K562 (cell line): Measurements from ENCODE around the gene ZRANB1. TPM values are rescaled to one million over a fixed set of nuclear protein-coding genes. Genes with fewer than 3 reads are reported as not detected.
A peak's percentile ranks its signal among the peaks of the same experiment; 100 is the strongest.

Experiments used
- CBFA2T2 ChIP-seq: fragments of 450-650 bp; conservative IDR thresholded peaks from 2 replicates; pipeline ENCODE4 v1.6.1; 2017; ENCODE audit warnings: mild to moderate bottlenecking
- CBFA2T3 ChIP-seq: fragments of 450-650 bp; IDR thresholded peaks from 2 replicates; pipeline ENCODE4 v1.6.1; 2017
- CXXC5 ChIP-seq: fragments of 250-450 bp; sonication (Bioruptor Pico); IDR thresholded peaks from 2 replicates; pipeline ENCODE4 v1.8.0; 2022; ENCODE audit warnings: inconsistent platforms, mild to moderate bottlenecking, moderate library complexity
- DPF2 ChIP-seq: fragments of 450-650 bp; IDR thresholded peaks from 2 replicates; pipeline ENCODE4 v1.6.1; 2016
- ESRRA ChIP-seq: fragments of 450-650 bp; IDR thresholded peaks from 2 replicates; pipeline ENCODE4 v1.6.1; 2014; ENCODE audit warnings: low read depth, mild to moderate bottlenecking, moderate library complexity, borderline replicate concordance
- ETV1 ChIP-seq: fragments of 450-650 bp; conservative IDR thresholded peaks from 2 replicates; pipeline ENCODE4 v1.6.1; 2016; ENCODE audit warnings: missing genetic modification characterization, control low read depth, low read depth, missing compliant biosample characterization
- MYBL2 ChIP-seq, 2 experiments: fragments of 450-650 bp in 1 of 2; sonication (generic) in 1 of 2; formaldehyde crosslinking in 1 of 2; IDR thresholded peaks; 2 replicates each; pipeline versions ENCODE4 v1.6.1 to v1.8.1; 2017 to 2022; ENCODE audit warnings: borderline replicate concordance in 1 of 2, inconsistent platforms in 1 of 2, low read depth in 1 of 2, mild to moderate bottlenecking in 1 of 2, missing genetic modification reagents in 1 of 2, moderate library complexity in 1 of 2
- NCOA4 ChIP-seq: fragments of 450-650 bp; IDR thresholded peaks from 2 replicates; pipeline ENCODE4 v1.6.1; 2018; ENCODE audit warnings: mild to moderate bottlenecking; ENCODE audit not compliant: partially characterized antibody
- NCOA6 ChIP-seq: fragments of 450-650 bp; IDR thresholded peaks from 2 replicates; pipeline ENCODE4 v1.6.1; 2017; ENCODE audit warnings: mild to moderate bottlenecking
- NR4A1 ChIP-seq, 2 experiments: fragments of 250-450 bp in 1 of 2; fragments of 450-650 bp in 1 of 2; sonication (Bioruptor Pico) in 1 of 2; IDR thresholded peaks; 2 replicates each; pipeline versions ENCODE4 v1.4.0 to v1.6.1; 2016 to 2020; ENCODE audit warnings: mild to moderate bottlenecking in 2 of 2, missing compliant biosample characterization in 1 of 2, missing genetic modification characterization in 1 of 2, moderate library complexity in 1 of 2
- PCBP1 ChIP-seq: fragments of 200-400 bp; formaldehyde crosslinking; IDR thresholded peaks from 2 replicates; pipeline ENCODE4 v1.6.1; 2018; ENCODE audit warnings: mild to moderate bottlenecking, low read depth, low read length; ENCODE audit not compliant: poor library complexity, severe bottlenecking
- POLR2H ChIP-seq: IDR thresholded peaks from 2 replicates; pipeline ENCODE4 v1.6.1; 2016; ENCODE audit warnings: missing genetic modification characterization, low read depth, mild to moderate bottlenecking, control low read depth, missing compliant biosample characterization, moderate library complexity
- RAD21 ChIP-seq, 2 experiments: fragments of 250-450 bp in 1 of 2; fragments of 450-650 bp in 1 of 2; sonication (Bioruptor Pico) in 1 of 2; formaldehyde crosslinking in 1 of 2; IDR thresholded peaks in 1 of 2; conservative IDR thresholded peaks in 1 of 2; 2 replicates each; pipeline versions ENCODE4 v1.4.0 to v1.8.0; 2020 to 2022; ENCODE audit warnings: mild to moderate bottlenecking in 2 of 2, moderate library complexity in 1 of 2
- RFX1 ChIP-seq: fragments of 450-650 bp; IDR thresholded peaks from 2 replicates; pipeline ENCODE4 v1.6.1; 2016; ENCODE audit warnings: mild to moderate bottlenecking, moderate library complexity
- SMAD1 ChIP-seq: fragments of 150-350 bp; IDR thresholded peaks from 2 replicates; pipeline ENCODE4 v1.6.1; 2014; ENCODE audit warnings: low read length, low read depth; ENCODE audit not compliant: partially characterized antibody
- SMARCE1 ChIP-seq: fragments of 450-650 bp; IDR thresholded peaks from 2 replicates; pipeline ENCODE4 v1.7.1; 2016; ENCODE audit warnings: mild to moderate bottlenecking
- TAL1 ChIP-seq: fragments of 450-650 bp; IDR thresholded peaks from 2 replicates; pipeline ENCODE4 v1.6.1; 2016; ENCODE audit warnings: mild to moderate bottlenecking
- ZFX ChIP-seq: sonication (generic); formaldehyde crosslinking; IDR thresholded peaks from 2 replicates; pipeline ENCODE4 v1.8.0; 2022; ENCODE audit warnings: mild to moderate bottlenecking, missing genetic modification reagents, moderate library complexity
- ZNF23 ChIP-seq: fragments of 250-450 bp; sonication (Bioruptor Pico); IDR thresholded peaks from 2 replicates; pipeline ENCODE4 v1.4.0; 2020; ENCODE audit warnings: mild to moderate bottlenecking
- ZNF3 ChIP-seq: fragments of 250-450 bp; sonication (Bioruptor Pico); IDR thresholded peaks from 2 replicates; pipeline ENCODE4 v1.5.0; 2021; ENCODE audit warnings: mild to moderate bottlenecking, moderate library complexity
- ZNF668 ChIP-seq: fragments of 250-450 bp; sonication (Bioruptor Pico); IDR thresholded peaks from 2 replicates; pipeline ENCODE4 v1.8.0; 2022; ENCODE audit warnings: mild to moderate bottlenecking, inconsistent platforms
- ZNF764 ChIP-seq: fragments of 250-450 bp; sonication (Bioruptor Pico); IDR thresholded peaks from 2 replicates; pipeline ENCODE4 v1.4.0; 2020; ENCODE audit warnings: low read depth, mild to moderate bottlenecking, moderate library complexity
- polyA plus RNA-seq, 8 experiments: library from polyadenylated mRNA; depleted of rRNA in 4 of 8; stranded (reverse) in 5 of 8; unstranded in 3 of 8; fragments of >200 nt; fragmentation: Nextera tagmentation in 2 of 8; fragmentation: Illumina TruSeq in 1 of 8; extraction: Ambion mirVana in 2 of 8; extraction: Trizol in 1 of 8; gene quantifications; 2 replicates each; pipeline versions ENCODE4 v1.2.1 to v1.2.3, GENCODE V29; 2011 to 2014; ENCODE audit warnings: inconsistent platforms in 1 of 8, missing spikeins in 1 of 8
- total RNA-seq, 7 experiments: library from RNA; depleted of rRNA in 6 of 7; stranded (reverse); fragments of >200 nt in 6 of 7; fragmentation: Illumina TruSeq in 2 of 7; extraction: Trizol in 2 of 7; gene quantifications; 2 replicates each; pipeline versions ENCODE4 v1.2.1 to v1.2.3, GENCODE V29; 2011 to 2021; ENCODE audit warnings: low replicate concordance in 1 of 7
- TF ChIP-seq, protein P1 (sequence below): fragments of 250-450 bp; sonication (Bioruptor Pico); IDR thresholded peaks from 2 replicates; pipeline ENCODE4 v1.5.0; 2021; ENCODE audit warnings: mild to moderate bottlenecking, moderate library complexity
- TF ChIP-seq, protein P2 (sequence below): sonication (generic); formaldehyde crosslinking; IDR thresholded peaks from 2 replicates; pipeline ENCODE4 v1.8.0; 2022; ENCODE audit warnings: mild to moderate bottlenecking, missing genetic modification reagents

The ZRANB1 gene
- total and polyA plus RNA-seq, 9 of the 15 experiments (the other 6 are each of a cell fraction or from before 2014, with no cell fraction given) = 0.07 to 1.1 (median 0.64) TPM

DNA sequence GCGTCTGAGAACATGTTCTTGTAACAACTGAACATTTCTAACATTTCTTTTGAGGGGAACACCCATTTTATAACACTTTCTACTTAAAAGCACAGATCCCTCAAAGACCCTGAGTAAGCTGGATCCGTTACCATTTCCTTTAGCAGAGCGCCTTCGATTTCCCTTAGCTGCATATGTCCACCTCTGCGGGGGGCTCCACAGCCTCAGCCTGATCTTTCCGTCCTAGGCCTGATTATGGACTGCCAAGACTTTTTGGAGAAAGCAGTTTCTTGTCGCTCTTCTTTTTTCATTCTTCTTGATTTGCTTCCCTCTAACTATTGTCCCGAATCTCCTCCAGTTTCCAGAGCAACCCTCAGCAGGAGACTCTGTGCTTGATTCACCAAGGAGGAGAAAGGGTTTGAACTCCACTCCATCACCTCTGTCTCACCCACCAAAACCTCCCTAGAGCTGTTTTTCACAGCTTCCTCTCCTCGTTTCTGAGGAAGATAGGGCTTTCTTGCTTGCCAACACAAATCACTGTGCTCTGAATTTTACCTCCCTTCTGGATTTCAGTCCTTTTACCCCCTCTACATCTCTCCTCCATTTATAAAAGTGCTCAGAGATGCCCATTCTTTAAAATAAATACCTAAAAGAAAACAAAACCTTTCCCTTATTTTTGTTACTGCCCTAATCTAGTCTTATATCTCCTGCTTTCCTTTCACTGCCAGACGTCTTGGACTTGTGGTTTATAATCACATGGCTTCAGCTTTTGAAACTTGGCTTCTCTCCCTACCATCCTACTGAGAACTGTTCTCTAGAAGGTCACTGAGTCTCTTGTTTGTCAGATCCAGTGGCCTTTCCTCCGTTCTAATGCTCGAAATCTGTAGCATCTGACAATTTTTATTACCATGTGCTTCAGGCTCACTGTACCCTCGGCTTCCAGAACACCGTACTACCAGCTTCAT, 30.5 kb upstream of the ZRANB1 start (continued):
- TF ChIP-seq ZNF3 (CRISPR knock-in tag) (no peak), PCBP1 (no peak), NCOA6 (no peak), RFX1 (no peak), SMARCE1 (peak; percentile 60; the same call in 1 of the 2 replicates), TAL1 (peak; percentile 52), CBFA2T2 (peak; percentile 42), ESRRA (peak; percentile 38; the same call in 1 of the 2 replicates), NCOA4 (no peak), ZNF764 (CRISPR knock-in tag) (no peak), SMAD1 (no peak), DPF2 (peak; percentile 65), CBFA2T3 (peak; percentile 62), CXXC5 (CRISPR knock-in tag) (peak; percentile 37; the same call in 1 of the 2 replicates), ZNF23 (no peak), NR4A1 (CRISPR knock-in tag; IDR thresholded peaks at IDR 0.05) (no peak), NR4A1 (tag; IDR thresholded peaks at IDR 0.05) (no peak), ZFX (peak; percentile 32; the same call in 1 of the 2 replicates), RAD21 (CRISPR knock-in tag; conservative IDR thresholded peaks at IDR 0.05 in 1 of 2, IDR thresholded peaks at IDR 0.05 in 1 of 2) (peak in 1 of 2 experiments; percentile 38; a peak in 1 of 4 replicates), MYBL2 (IDR thresholded peaks at IDR 0.05; ENCODE audit: low read depth) (no peak), MYBL2 (CRISPR knock-in tag; IDR thresholded peaks at IDR 0.05; ENCODE audit: borderline replicate concordance) (no peak), ETV1 (tag) (no peak), POLR2H (tag) (no peak), ZNF668 (CRISPR knock-in tag) (no peak)
- TF ChIP-seq, protein P1, sequence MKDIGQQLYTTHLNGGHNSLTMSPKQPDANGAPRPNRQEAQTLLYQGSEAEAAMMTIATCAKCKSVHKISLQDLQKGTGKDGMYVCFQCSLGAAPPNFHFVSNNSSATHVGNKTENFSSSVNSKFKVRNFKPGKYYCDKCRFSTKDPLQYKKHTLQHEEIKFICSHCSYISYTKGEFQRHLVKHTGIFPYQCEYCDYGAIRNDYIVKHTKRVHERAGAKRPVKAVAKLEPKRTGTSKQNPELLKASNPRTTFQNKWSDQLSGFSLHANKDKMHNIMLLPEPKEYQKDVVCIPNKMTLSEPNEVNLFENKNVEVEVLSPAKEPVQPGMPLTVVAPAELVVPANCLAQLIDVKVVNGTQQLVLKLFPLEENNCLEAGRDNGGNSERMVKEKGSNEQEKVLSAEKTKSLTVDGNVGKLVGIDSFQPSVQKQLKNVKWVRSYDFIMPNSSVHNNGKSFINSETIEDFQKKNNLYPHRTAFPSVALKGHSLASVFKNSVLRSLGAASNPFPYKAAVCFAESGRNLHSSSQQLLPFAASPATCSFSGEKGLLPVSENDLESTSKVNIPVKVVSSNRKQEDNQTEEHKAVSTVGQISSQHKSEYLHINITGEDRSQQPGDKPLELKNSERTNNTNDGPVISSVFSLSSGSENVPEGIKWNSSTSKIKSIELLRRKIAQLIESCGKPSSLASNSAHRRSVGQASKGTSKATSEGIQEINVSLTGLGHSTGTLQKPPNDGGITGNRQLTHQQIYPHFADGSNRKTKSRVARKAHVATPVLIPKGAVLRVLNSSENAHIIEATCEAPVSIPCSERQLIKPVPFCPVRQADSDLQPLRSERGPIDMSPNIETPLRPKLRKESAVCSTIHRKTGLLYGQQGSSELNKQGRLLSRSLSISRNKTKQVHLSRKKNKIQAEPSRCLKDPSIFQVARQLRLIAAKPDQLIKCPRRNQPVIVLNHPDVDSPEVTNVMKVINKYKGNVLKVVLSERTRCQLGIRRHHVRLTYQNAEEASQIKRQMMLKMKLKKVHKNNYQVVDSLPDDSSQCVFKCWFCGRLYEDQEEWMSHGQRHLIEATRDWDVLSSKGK = no peak
- TF ChIP-seq, protein P2, sequence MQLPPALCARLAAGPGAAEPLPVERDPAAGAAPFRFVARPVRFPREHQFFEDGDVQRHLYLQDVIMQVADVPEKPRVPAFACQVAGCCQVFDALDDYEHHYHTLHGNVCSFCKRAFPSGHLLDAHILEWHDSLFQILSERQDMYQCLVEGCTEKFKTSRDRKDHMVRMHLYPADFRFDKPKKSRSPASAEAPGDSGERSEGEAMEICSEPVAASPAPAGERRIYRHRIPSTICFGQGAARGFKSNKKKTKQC (CRISPR knock-in tag) = no peak
